ENCODE measurements around the gene KLHL33. TPM values are rescaled to one million over a fixed set of nuclear protein-coding genes. Genes with fewer than 3 reads are reported as not detected.

The KLHL33 gene
- total RNA-seq, 1 donor from 2014 or later = 1.9 TPM

DNA sequence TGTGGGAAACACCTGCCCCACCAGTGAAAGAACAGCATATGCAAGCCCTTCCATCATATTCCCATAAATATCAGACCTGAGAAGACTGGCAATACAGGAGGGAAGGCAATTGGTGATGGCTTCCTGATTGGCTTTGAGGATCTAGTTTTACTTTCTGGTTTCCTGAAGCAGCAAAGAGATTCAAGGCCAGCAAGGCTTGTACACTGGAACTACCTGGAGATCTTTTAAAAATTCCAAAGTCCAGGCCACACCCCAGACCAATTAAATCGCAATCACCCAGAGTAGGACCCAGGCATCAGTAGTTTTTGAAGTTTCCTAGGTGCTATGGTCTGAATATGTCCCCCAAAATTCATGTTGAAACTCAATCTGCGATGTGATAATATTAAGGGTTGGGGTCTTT, 19.7 kb downstream of the KLHL33 start:
- DNase-seq = no peak

DNA sequence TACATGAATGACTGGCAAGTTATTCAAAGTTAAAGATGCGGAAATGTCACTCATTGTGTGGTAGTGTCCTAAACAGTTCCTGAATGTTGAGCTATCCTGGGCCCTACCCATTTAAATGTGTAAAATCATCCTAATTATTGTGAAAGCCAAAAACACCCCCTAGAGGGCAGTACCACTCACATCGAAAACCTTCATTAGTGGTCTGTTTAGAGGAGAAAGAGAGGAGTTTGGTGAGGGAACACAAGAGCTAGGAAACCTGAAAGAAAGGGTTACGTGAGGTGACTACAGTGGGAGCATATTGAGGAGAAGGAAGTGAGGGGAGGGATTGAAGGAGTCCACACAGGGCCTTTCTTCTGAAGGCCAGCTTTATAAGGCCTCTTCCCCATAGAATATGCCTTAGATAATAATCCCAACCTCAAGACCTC, 20.2 kb downstream of the KLHL33 start:
- peak; percentile 51 for DNase-seq

DNA sequence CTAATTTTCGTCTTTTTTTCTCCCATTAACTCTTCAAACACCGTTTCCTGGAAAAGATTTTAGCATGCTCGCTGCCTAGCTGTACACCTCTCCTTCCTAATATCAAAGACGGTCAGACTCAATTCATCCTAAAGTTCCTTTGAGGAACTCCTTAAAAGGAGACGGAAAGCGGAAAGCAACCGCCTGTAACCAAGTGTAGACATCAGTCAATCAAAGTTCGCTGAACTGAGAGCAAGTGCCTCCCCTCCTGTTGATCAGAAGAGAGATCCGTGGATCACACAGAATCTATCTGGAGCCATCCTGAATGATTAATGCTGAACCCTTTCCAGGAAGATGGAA, 22.3 kb downstream of the KLHL33 start:
- no peak for DNase-seq

DNA sequence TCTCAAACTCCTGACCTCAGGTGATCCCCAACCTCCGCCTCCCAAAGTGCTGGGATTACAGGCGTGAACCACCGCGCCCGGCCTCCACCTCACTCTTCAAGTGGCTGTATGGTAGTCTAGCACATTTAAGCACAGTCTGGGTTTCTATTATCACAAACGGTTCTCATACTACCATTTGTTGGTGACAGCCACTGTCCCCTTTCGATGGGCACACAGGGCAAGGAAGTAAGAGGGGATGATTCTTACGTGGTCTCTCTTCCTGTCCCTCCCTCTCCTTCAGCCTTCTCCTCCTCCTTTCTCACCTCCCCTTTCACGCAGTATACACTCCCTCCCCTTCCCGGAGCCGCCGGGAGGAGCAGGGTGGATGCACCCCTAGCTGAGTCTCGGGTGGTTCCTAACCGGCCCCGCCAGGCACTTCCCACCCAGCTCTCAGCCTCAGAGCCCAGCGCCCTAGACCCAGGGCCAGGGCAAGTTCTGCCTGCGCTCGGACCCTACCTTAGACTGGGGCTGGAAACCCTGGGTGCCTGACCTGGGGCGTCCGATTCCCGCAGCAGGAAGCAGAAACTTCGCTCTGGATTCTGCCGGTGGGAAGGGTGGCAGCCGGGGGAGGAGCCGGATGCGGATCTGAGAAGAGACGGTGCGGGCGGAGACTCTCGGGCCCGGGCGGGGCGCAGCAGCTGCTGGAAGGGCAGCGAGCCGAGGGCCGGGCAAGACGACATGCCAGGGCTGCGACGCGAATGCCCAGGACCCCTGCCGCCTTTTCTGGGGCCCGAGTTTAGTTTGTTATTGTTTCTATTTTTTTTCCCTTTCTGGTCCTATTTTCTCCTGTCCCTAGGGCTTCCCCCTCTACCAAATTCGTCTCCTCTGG, 22.9 kb downstream of the KLHL33 start, which contains the start of gene TEP1:
TSS of gene TEP1 (minus strand) at position 626 of the 868 bp plus-strand sequence. CDS start 5,062 bp downstream, outside the sequence.
- DNase-seq = peak; percentile 95

DNA sequence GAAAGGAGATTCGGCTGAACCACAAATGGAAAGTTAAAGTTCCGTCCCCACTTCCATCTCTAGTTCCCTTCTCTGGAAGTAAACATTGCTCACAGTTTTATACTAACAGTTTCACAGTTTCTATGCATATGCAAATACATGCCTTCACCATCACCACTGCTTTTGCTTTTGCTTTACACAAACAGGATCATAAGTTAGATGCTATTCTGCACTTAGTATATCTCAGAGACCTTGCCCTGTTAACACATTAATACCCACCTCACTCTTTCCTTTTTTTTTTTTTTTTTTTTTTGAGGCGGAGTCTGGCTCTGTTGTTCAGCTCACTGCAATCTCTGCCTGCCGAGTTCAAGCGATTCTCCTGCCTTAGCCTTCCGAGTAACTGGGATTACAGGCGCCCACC, 23.6 kb downstream of the KLHL33 start:
- peak; percentile 25 for DNase-seq

DNA sequence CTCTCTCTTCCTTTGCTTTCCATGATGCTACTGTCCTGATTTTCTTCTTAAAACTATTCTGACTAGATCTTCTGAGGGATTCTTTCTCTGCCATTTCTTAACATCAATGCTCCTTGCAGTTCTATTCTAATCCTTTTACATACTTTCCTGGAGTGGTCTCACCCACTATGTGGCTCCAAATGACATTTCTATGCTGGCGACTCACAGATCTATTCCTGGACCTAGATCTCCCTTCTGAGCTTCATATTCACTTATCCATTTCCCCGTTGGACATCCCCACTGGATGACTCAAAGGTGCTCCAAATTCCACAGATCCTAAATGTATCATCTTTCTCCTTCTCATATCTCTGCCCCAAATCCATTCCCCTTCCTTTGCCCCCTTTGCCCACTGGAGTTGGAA, 26.7 kb downstream of the KLHL33 start:
- DNase-seq = peak; percentile 46

DNA sequence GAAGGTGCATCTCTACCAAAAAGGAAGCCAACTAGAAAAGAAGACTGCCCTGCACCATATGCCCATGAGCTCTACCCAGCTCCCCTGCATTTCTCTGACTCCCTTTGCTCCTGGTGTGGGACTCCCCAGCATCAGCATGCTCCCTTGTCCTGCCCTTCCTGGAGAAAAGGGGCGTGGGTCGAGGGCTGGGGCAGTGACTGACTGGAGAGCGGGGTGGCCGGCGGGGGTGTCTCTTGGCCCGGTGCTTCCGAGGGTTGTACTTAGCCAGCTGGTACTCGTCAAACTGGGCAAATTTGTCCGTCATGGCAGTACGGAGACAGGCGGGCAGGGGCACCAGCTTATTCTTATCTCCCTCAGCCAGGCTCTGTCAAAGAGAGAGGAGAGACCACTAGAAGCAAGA, 32.4 kb downstream of the KLHL33 start:
- DNase-seq = no peak

DNA sequence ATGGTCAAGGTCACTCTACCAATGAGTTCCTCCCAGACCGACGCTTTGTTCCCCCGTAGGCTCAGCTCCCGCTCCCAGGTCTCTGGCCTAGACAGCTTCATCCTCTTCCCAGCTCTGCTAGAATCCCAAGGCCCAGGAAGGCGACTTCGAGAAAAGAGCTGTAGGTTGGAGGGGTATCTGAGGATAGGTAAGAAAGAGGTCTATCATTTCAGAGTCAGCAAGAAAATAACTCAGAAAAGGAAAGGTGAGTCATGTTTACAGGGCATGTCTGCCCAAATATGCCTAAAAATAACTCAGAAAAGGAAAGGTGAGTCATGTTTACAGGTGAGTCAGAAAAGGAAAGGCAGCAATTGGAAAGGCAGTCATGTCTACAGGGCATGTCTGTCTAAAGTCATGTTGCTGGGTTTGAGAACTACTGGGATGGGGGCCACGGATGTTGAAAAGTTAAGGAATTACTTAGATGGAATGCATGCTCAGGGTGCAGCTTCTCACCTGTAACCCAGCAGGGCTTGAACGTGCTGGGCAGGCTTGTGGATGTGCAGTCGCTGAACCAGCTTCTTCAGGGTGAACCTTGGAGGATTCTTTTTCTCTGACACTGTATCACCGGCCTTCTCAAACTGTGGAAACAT, 34.9 kb downstream of the KLHL33 start:
- no peak for DNase-seq

DNA sequence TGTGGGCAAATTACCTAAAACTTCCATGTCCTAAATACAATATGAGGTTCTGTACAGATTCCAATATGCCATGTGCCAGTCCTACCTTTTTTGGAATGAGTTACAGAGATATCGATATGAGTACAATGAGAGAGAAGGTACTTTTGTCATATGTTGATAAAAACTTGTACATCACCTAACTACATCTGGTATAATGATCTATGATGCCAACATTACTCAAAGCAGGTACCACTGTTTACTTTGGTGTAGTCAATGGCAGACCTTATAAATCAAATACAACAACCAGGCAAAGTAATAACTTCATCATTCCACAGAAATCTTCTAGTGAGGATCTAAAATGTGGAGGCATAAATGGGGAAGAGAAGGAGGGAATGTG, 35.4 kb downstream of the KLHL33 start:
- DNase-seq = no peak

DNA sequence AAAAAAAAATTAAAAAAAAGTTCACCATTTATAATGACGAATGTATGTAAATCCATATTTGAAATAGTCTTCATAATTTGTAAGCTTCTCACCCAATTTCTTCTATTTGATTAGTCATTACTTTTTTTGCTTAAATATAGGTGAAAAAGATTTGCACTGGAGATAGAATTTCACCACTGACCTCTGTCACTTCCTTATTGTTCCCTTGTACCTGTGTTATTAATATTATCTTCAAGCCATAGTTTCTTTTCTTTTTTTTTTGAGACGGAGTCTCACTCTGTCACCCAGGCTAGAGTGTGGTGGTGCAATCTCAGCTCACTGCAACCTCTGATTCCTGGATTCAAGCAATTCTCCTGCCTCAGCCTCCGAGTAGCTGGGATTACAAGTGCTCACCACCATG, 38.5 kb downstream of the KLHL33 start:
- DNase-seq = no peak

DNA sequence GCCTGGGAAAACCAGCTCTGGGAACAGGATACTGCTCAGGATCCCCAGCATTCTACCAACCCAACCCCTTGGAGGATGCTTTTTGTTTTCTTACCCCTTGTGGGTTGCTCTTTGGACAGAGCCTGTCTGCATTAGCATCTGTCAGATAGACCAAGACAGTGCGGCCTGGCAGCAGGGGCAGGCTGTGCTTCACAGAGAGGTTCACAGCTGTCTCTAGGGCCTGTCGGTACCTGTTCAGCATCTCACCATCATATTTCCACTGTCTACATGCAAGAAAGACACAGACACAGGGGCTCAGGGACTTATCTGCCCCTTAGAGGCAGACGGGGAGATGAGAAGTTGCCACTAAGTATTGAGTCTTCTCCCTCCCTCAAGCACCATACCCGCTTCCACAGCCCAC, 44.5 kb downstream of the KLHL33 start:
- DNase-seq = no peak

DNA sequence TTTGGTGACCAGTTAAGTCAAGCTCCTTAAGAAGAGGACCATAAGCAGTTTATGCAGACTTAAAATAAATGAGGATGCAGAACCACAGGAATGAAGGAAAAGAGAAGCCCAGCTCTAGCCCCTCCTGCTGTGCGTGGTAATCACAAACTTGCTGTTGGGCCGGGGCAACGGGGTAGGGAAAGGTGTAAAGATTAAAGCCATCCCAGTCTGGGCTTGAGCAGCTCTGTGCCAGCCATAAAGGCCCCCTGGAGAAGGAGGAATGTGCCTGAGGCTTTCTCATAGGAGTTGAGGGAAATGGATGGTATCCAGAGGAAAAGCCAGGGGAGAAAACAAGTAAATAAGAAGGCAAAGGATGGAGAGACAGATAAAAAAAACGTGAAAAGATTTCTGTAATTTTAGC, 47.8 kb downstream of the KLHL33 start:
- DNase-seq = no peak

DNA sequence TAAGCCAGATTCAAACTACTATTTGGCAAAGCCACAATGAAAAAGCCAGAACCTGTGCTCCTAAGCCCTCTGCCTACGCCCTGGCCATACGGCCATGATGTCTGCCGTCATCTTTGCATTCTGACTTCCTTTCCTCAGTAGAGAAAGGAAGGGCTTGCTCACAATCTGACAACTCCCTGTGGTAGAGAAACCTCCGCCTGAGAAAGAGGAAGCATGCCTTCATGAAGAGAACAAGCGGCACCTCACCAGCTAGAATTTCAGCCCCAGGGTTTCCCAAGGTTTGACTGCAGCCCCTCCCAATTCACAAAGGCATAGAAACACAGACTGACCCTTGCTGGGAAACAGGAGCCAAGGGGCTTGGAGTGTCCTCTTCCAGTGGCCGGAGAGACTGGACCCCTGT, 48.4 kb downstream of the KLHL33 start:
- DNase-seq = no peak

DNA sequence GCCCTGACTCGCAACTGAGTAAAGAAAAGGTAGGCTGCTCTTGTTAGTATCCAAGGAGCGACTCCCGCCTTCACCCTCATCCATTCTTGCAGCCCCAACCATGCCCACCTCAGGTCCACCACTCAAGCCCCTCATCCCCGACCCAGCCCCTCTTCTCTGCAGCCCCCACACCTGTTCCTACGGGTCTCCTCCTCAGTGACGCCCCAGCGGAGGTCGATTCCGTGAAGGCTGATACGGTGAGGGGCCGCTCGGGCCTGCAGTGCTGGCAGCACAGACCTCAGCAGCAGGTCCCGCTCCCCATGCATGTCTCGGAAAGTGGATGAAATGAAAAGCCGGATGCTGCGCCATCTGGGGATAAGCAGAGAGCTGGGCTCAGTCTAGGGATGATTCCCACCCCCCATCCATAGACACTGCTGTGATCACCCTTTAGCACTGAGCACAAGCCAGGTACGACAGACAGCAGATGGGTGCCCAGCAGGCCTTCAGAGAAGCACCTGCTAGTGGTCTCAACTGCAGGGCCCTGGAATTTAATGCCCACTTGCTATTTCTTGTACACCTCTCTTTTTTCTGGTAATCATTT, 49.6 kb downstream of the KLHL33 start:
- no peak for DNase-seq

DNA sequence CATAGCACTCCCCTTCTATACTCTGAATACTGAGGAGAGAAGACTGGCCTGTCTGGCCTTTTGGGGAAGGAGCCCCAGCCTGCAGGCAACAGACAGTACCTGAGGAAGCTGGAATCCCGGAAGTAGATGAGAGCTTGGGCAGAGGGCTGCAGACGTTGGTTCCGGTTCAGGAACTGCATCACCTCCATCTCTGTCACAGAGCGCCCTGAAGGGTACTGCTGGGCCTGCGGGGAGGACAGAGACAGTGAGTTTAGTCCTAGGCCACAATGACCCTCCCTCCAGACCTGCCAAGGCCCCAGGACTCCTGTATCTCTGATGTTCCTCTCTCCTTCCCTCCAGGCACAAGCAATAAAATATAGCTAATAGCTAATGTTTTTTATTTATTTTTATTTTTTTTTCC, 51.1 kb downstream of the KLHL33 start:
- no peak for DNase-seq

DNA sequence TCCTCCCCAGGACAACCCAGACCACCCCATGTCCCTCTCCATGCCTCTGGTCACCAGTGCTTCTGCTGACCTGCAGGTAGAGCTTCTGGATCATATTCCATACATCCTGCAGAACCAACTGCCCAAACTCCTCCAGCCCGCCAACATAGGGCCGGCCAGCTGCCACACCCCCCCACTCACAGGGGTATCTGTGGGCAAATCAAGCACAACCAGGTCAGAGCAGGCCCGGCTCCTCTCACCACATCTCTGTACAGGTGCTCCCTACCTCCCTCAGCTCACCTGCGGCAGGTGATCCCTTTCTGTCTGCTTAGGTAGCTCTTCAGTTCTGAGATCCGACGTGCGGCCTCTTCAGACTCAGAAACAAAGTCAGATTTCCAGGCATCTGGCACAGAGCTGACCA, 51.6 kb downstream of the KLHL33 start:
- no peak for DNase-seq

DNA sequence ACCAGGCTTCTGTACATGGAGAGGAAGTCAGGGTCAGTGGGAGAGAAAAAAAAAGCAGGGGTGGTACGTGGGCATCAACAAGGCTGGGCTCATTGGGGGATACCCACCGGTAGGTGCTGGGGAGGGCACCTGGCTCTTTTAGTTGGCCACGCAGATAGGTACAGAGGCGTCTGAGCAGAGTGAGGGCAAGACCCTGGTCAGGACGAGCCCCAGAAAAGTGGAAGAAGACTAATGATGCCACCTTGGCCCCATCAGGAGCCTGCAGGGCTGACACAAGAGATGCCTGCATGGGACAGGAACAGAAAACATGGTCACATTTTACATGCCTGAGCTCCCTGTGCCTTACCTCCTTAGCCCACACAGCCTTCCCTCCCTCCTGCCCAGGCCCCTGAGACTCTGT, 52.3 kb downstream of the KLHL33 start:
- DNase-seq = no peak

DNA sequence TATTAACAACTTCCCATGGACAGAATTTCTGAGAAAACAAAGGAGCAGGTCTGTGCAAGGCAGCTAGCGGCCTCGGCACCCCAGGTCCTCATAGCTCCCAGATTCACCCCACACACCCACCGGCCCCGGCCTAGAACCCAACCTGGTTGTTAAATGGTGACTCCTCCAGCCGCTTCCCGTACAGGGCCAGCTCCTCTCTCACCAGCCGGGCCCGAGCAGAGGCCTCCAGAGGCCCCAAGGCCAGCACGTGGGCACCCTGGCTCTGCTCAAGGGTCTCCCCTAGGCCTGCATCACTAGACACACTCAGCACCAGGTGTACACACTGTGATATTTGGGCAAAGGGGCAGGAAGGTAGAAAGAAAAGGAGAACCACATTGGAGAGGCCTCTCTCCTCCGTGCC, 52.9 kb downstream of the KLHL33 start:
- no peak for DNase-seq

DNA sequence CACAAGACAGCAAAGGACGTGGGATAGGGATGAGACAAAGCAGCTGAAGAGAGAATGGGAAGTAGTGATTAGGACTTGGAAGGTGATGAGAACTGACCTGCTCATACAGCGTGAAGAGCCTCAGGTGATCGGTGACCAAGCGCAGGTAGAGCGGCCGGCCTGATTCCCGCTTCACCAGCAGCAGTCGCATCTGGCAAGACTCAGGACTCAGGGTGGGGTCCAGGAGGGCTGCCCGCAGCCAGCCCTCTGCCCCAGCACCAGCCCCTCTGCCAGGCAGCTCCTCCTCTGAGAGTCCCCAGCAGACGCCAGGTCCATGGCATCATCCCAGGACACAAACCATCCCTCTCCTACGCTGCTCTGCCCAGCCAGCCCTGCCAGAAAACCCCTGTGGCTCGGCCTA, 53.4 kb downstream of the KLHL33 start:
- no peak for DNase-seq

DNA sequence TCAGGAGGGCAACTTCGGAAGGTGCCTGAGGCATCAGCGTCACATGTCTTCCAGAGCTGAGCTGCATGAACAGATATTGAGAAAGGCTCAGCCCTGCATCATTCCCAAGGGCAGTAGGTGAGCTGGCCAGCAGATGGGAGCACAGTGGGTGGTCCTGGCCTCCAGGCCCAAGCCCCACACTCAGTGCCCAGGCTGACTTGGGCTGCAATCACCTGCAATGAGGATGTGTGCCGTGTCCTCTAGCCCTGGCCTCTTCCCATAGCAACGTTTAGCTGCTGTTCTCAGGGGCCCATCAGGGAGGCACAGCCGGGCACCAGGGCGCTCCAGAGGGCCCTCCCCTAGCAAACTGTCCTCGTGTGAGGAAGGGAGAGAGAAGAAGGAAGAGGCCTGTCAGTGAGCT, 54.6 kb downstream of the KLHL33 start:
- no peak for DNase-seq

DNA sequence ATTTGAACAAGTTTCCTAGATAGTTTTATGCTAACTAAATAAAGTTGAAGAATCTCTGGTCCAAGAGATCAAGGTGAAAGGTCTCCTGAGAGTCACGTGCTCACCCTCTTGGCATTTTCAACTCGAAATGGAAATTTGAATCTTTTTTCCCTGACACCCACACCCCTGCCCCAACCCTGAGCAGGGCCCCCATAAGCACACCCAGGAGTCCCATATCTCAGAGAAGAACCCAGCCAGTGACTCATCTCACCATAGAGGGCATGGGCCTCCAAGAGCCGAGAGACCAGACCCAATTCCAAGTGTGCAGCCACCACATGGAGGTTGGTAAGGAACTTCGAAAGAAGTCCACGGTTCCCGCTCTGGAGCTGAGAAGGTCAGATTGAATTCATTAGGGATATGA, 55.3 kb downstream of the KLHL33 start:
- no peak for DNase-seq

DNA sequence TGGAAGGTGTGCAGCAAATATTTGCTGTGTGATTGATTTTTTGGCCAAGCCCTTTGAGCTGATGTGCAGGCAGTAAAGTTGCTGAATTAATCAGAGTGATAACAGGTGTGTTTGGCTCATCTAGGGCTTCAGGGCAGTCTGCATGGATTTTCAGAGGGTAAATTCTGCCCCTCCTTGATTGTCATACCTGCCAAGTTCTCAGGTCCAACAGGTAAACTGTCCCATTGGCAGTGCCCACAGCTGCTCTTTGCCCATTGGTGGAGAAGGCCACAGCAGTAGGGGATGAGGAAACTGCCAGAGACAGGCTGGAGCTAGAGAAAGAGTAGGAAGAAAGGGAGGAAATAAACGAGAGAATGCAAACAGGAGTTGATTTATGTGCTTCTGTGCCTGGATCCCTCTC, 56.2 kb downstream of the KLHL33 start:
- no peak for DNase-seq

DNA sequence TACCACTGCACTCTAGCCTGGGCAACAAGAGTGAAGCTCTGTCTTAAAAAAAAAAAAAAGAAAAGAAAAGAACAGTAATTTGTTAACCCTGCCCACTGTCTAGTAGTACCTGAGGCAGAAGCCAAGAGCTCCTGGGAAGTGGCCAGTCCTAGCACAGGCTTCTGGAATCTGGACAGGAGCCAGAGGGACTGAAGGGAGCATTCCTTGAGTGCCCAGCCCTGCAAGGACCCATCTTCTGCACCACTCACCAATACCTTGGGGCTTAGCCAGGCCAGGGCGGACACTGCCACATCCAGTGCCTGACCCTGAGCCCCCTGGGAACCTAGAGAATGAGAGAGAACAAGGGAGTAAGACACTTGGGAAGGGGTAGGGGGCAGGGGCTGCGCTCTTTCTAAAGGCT, 58.8 kb downstream of the KLHL33 start:
- no peak for DNase-seq
